ENCODE measurements around the gene GPC3.

Gene GPC3

DNA sequence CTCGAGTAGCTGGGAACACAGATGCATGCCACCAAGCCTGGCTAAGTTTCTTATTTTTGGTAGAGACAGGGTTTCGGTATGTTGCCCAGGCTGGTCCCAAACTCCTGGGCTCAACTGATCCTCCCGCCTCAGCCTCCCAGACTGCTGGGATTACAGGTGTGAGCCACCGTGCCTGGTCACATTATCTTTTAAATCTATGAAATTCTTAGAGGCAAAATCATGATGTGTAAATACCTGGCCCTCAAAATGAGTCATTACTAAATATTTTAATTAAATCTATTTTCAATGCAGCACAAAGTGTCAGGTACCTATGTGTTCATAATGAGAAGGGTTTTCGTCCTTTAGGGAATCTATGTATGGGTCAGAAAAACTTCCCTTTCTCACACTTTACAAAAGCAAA is 347.6 kb downstream of the GPC3 start:
- no peak overlapping the region for H3K4me3 ChIP-seq (ENCODE audit: low read depth in 1 of 2, low read length in 1 of 2)
- no peaks in the 10 kb centered on the region for H3K36me3 ChIP-seq
- no peak overlapping the region for H3K27ac ChIP-seq
- TF ChIP-seq, protein P1, sequence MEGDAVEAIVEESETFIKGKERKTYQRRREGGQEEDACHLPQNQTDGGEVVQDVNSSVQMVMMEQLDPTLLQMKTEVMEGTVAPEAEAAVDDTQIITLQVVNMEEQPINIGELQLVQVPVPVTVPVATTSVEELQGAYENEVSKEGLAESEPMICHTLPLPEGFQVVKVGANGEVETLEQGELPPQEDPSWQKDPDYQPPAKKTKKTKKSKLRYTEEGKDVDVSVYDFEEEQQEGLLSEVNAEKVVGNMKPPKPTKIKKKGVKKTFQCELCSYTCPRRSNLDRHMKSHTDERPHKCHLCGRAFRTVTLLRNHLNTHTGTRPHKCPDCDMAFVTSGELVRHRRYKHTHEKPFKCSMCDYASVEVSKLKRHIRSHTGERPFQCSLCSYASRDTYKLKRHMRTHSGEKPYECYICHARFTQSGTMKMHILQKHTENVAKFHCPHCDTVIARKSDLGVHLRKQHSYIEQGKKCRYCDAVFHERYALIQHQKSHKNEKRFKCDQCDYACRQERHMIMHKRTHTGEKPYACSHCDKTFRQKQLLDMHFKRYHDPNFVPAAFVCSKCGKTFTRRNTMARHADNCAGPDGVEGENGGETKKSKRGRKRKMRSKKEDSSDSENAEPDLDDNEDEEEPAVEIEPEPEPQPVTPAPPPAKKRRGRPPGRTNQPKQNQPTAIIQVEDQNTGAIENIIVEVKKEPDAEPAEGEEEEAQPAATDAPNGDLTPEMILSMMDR (IDR thresholded peaks at IDR 0.05) = no peak
- H3K9me3 ChIP-seq = no peaks in the 10 kb centered on the region
- no peaks in the 10 kb centered on the region for H3K27me3 ChIP-seq
- no peaks in the 10 kb centered on the region for H3K4me1 ChIP-seq (ENCODE audit: control insufficient read depth in 1 of 2, insufficient read depth in 1 of 2, low read depth in 1 of 2, low read length in 1 of 2)

DNA sequence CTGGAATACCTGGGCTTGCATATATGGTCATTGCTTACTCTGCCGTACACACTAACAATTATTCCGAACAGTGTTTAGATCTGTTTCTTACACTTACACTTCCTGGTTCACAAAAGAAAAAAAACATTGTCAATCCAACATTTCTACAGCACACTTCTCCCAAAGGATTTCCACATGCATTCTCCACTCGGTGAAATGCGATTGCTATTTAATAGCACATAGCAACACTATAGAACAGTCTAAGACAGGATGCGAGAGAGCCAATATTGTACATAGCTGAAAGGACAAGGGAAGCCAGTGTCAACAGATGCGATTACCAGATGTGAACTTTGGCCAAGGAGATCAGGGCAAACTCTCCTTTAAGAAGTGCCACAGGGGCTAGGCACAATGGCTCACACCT is 349.4 kb downstream of the GPC3 start:
- TF ChIP-seq, protein P1 (IDR thresholded peaks at IDR 0.05) = no peak
- no peaks in the 10 kb centered on the region for H3K4me1 ChIP-seq (ENCODE audit: control insufficient read depth in 1 of 2, insufficient read depth in 1 of 2, low read depth in 1 of 2, low read length in 1 of 2)
- no peaks in the 10 kb centered on the region for H3K27me3 ChIP-seq
- H3K36me3 ChIP-seq = no peaks in the 10 kb centered on the region
- H3K27ac ChIP-seq = no peak overlapping the region
- H3K9me3 ChIP-seq = no peaks in the 10 kb centered on the region
- no peak overlapping the region for H3K4me3 ChIP-seq (ENCODE audit: low read depth in 1 of 2, low read length in 1 of 2)

DNA sequence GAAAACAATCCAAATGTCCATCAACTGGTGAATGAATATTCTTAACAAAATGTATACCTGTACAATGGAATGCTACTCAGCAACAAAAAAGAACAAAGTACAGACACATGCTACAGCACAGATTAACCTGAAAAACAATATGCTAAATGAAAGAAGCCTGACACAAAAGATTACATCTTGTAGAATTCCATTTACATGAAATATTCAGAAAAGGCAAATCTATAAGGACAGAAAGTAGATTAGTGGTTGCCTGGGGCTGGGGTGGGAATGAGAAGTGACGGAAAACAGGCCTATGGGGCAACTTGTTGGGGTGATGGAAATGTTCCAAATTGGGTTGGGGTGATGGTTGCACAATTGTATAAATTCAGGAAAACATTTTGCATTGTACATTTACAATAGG is 351.0 kb downstream of the GPC3 start:
- H3K27ac ChIP-seq = no peak overlapping the region
- no peaks in the 10 kb centered on the region for H3K9me3 ChIP-seq
- no peaks in the 10 kb centered on the region for H3K36me3 ChIP-seq
- TF ChIP-seq, protein P1 (IDR thresholded peaks at IDR 0.05) = no peak
- H3K4me3 ChIP-seq (ENCODE audit: low read depth in 1 of 2, low read length in 1 of 2) = no peak overlapping the region
- no peaks in the 10 kb centered on the region for H3K27me3 ChIP-seq
- no peaks in the 10 kb centered on the region for H3K4me1 ChIP-seq (ENCODE audit: control insufficient read depth in 1 of 2, insufficient read depth in 1 of 2, low read depth in 1 of 2, low read length in 1 of 2)

DNA sequence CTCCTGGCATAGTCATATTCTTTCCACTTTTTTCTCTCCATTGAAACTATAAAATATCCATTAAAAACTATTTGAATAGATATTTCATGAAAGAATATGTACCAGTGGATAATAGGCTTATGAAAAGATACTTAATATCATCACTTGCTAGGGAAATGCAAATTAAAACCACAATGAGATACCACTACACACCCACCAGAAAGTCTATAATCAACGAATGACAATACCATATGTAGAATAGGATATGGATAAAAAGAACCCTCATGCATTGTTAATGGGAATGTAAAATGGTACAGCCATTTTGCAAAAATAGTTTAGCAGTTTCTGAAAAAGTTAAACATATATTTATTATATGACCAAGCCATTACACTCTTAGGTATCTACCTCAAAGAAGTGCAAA is 351.4 kb downstream of the GPC3 start:
- Histone ChIP-seq H3K27ac (no peak overlapping the region), H3K27me3 (no peaks in the 10 kb centered on the region), H3K4me3 (ENCODE audit: low read depth in 1 of 2, low read length in 1 of 2) (no peak overlapping the region), H3K36me3 (no peaks in the 10 kb centered on the region), H3K4me1 (ENCODE audit: control insufficient read depth in 1 of 2, insufficient read depth in 1 of 2, low read depth in 1 of 2, low read length in 1 of 2) (no peaks in the 10 kb centered on the region), H3K9me3 (no peaks in the 10 kb centered on the region)
- TF ChIP-seq, protein P1 (IDR thresholded peaks at IDR 0.05) = no peak

DNA sequence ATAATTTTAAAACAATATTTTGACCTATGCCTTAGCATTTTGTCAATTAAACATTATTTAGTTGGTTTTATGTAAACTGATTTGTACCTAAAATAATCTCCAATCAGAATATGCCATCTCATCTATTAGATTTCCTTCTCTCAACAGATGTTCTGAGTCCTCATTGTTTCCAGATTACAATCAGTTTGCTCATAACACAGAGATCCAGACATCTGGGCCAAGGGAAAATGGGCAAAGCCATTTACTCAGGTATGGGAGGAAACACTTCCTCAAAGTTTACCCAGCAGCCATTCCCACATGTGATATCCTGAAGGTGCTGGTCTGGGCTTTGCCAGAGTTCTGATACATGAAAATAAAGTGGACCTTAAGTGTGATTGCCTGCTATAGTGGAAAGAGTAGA is 352.2 kb downstream of the GPC3 start:
- Histone ChIP-seq H3K27ac (no peak overlapping the region), H3K9me3 (no peaks in the 10 kb centered on the region), H3K4me3 (ENCODE audit: low read depth in 1 of 2, low read length in 1 of 2) (no peak overlapping the region), H3K27me3 (no peaks in the 10 kb centered on the region), H3K4me1 (ENCODE audit: control insufficient read depth in 1 of 2, insufficient read depth in 1 of 2, low read depth in 1 of 2, low read length in 1 of 2) (no peaks in the 10 kb centered on the region), H3K36me3 (no peaks in the 10 kb centered on the region)
- TF ChIP-seq, protein P1 (IDR thresholded peaks at IDR 0.05) = no peak

DNA sequence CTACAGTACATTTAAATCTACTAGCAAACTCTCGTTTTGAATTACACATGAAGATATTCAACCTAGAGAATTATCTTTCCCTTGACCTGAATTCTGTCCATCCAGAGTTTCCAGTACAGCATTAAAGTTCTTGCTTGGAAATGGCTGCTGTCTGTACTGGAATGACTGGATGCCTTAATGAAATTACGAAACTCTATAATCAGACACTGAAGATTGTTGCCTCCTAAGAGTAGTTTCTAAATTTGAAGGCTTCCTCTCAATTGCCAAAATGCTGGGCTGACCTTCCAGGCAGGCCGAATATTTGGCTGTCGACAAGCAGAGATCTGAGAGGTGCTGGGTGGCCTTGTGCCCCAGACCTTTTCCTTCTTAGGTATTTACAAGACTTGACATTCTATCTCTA is 355.0 kb downstream of the GPC3 start:
- TF ChIP-seq, protein P1 (IDR thresholded peaks at IDR 0.05) = no peak

More for the DNA sequence above, 355.0 kb downstream of the GPC3 start:
- H3K27me3 ChIP-seq = no peaks in the 10 kb centered on the region
- no peak overlapping the region for H3K4me3 ChIP-seq (ENCODE audit: low read depth in 1 of 2, low read length in 1 of 2)
- H3K36me3 ChIP-seq = no peaks in the 10 kb centered on the region
- H3K4me1 ChIP-seq (ENCODE audit: control insufficient read depth in 1 of 2, insufficient read depth in 1 of 2, low read depth in 1 of 2, low read length in 1 of 2) = no peaks in the 10 kb centered on the region
- H3K27ac ChIP-seq = no peak overlapping the region
- no peaks in the 10 kb centered on the region for H3K9me3 ChIP-seq
